ENCODE results near the gene HLA-DQA2. TPM values are rescaled to one million over a fixed set of nuclear protein-coding genes. Genes with fewer than 3 reads are reported as not detected.
"Not testable (repeated sequence)": the region's sequence is repeated elsewhere in the genome, so short reads cannot be mapped to it uniquely, and the experiment has no call there.

HLA-DQA2 gene
- total RNA-seq, 1 experiment from 2014 or later = not detected

- H3K27me3 ChIP-seq = no peaks in the 10 kb centered on the region
- no peaks in the 10 kb centered on the region for H3K4me1 ChIP-seq
- DNase-seq = no peak
- no peaks in the 10 kb centered on the region for H3K36me3 ChIP-seq
- no peaks in the 10 kb centered on the region for H3K9me3 ChIP-seq (replicated peaks)
- no peak overlapping the region for H3K27ac ChIP-seq
- no peak overlapping the region for H3K4me3 ChIP-seq
These were observed 18.5 kb downstream of the HLA-DQA2 start for GRCh38 chr6:32759669-32760068.

- Histone ChIP-seq H3K4me3 (no peak overlapping the region), H3K4me1 (no peaks in the 10 kb centered on the region), H3K27me3 (no peaks in the 10 kb centered on the region), H3K9me3 (replicated peaks) (no peaks in the 10 kb centered on the region), H3K27ac (no peak overlapping the region), H3K36me3 (no peaks in the 10 kb centered on the region)
- no peak for DNase-seq
These were observed 19.9 kb downstream of the HLA-DQA2 start for GRCh38 chr6:32761072-32761471.

GRCh38 chr6:32761548-32761947 is 20.4 kb downstream of the HLA-DQA2 start:
- Histone ChIP-seq H3K27me3 (no peaks in the 10 kb centered on the region), H3K4me1 (no peaks in the 10 kb centered on the region)
- no peak for DNase-seq

GRCh38 chr6:32763421-32763820 is 22.2 kb downstream of the HLA-DQA2 start, which contains the start of gene HLA-DQB2:
TSS of gene HLA-DQB2 (minus strand) at chr6:32763532. CDS start at chr6:32763470, 62 bp downstream.
- Histone ChIP-seq H3K27ac (no peak within 1 kb of the TSS), H3K4me3 (no peak within 1 kb of the TSS), H3K9me3 (replicated peaks) (no peaks in the 10 kb centered on the region), H3K27me3 (no peaks in the 10 kb centered on the region), H3K36me3 (no peaks in the 10 kb centered on the region), H3K4me1 (no peaks in the 10 kb centered on the region)
- peak in 1 of 2 experiments; percentile 15 for DNase-seq

More at GRCh38 chr6:32761548-32761947, 20.4 kb downstream of the HLA-DQA2 start:
- Histone ChIP-seq H3K27ac (no peak overlapping the region), H3K4me3 (no peak overlapping the region), H3K9me3 (replicated peaks) (no peaks in the 10 kb centered on the region), H3K36me3 (no peaks in the 10 kb centered on the region)

GRCh38 chr6:32764048-32764447 is 22.9 kb downstream of the HLA-DQA2 start:
- H3K27me3 ChIP-seq = peaks cover 3% of the 10 kb centered on the region; the same call in 1 of the 2 replicates
- DNase-seq = peak in 1 of 2 experiments; percentile 6
- no peak overlapping the region for H3K27ac ChIP-seq
- no peak overlapping the region for H3K4me3 ChIP-seq
- H3K36me3 ChIP-seq = no peaks in the 10 kb centered on the region
- H3K9me3 ChIP-seq (replicated peaks) = no peaks in the 10 kb centered on the region
- H3K4me1 ChIP-seq = no peaks in the 10 kb centered on the region

GRCh38 chr6:32772656-32773055 is 31.5 kb downstream of the HLA-DQA2 start:
- H3K27me3 ChIP-seq = peaks cover 16% of the 10 kb centered on the region; the same call in 1 of the 2 replicates
- DNase-seq = no peak
- no peak overlapping the region for H3K27ac ChIP-seq
- H3K9me3 ChIP-seq (replicated peaks) = no peaks in the 10 kb centered on the region
- no peaks in the 10 kb centered on the region for H3K36me3 ChIP-seq
- no peak overlapping the region for H3K4me3 ChIP-seq
- no peaks in the 10 kb centered on the region for H3K4me1 ChIP-seq

- peaks cover 12% of the 10 kb centered on the region; the same call in 1 of the 2 replicates for H3K27me3 ChIP-seq
- no peak overlapping the region for H3K4me3 ChIP-seq
- H3K27ac ChIP-seq = no peak overlapping the region
These were observed 33.2 kb downstream of the HLA-DQA2 start for GRCh38 chr6:32774426-32774825.

GRCh38 chr6:32775071-32775470 is 33.9 kb downstream of the HLA-DQA2 start:
- Histone ChIP-seq H3K27ac (no peak overlapping the region), H3K9me3 (replicated peaks) (no peaks in the 10 kb centered on the region), H3K4me3 (no peak overlapping the region), H3K4me1 (no peaks in the 10 kb centered on the region), H3K27me3 (peaks cover 12% of the 10 kb centered on the region; the same call in 1 of the 2 replicates), H3K36me3 (no peaks in the 10 kb centered on the region)
- DNase-seq = no peak

More at GRCh38 chr6:32774426-32774825, 33.2 kb downstream of the HLA-DQA2 start:
- Histone ChIP-seq H3K9me3 (replicated peaks) (no peaks in the 10 kb centered on the region), H3K36me3 (no peaks in the 10 kb centered on the region), H3K4me1 (no peaks in the 10 kb centered on the region)
- no peak for DNase-seq

- no peak for DNase-seq
- no peak overlapping the region for H3K27ac ChIP-seq
- no peaks in the 10 kb centered on the region for H3K4me1 ChIP-seq
- H3K4me3 ChIP-seq = no peak overlapping the region
- no peaks in the 10 kb centered on the region for H3K9me3 ChIP-seq (replicated peaks)
- H3K36me3 ChIP-seq = no peaks in the 10 kb centered on the region
- H3K27me3 ChIP-seq = peaks cover 10% of the 10 kb centered on the region; the same call in 1 of the 2 replicates
These were observed 37.8 kb downstream of the HLA-DQA2 start for GRCh38 chr6:32779036-32779435.

GRCh38 chr6:32782923-32783322 is 41.7 kb downstream of the HLA-DQA2 start:
- H3K9me3 ChIP-seq (replicated peaks); H3K4me3 ChIP-seq; H3K27ac ChIP-seq; DNase-seq; H3K4me1 ChIP-seq; H3K36me3 ChIP-seq; H3K27me3 ChIP-seq: not testable (repeated sequence)

GRCh38 chr6:32785781-32786533 is 44.8 kb downstream of the HLA-DQA2 start:
- Histone ChIP-seq H3K27me3 (no peaks in the 10 kb centered on the region), H3K27ac (no peak overlapping the region), H3K36me3 (no peaks in the 10 kb centered on the region), H3K4me3 (no peak overlapping the region), H3K9me3 (replicated peaks) (no peaks in the 10 kb centered on the region), H3K4me1 (no peaks in the 10 kb centered on the region)
- DNase-seq = peak; percentile 47 to 78

- H3K4me3 ChIP-seq = no peak overlapping the region
- H3K9me3 ChIP-seq (replicated peaks) = no peaks in the 10 kb centered on the region
- H3K4me1 ChIP-seq = no peaks in the 10 kb centered on the region
- H3K27me3 ChIP-seq = peaks cover 15% of the 10 kb centered on the region
- no peak overlapping the region for H3K27ac ChIP-seq
- peak in 1 of 2 experiments; percentile 28 for DNase-seq
- H3K36me3 ChIP-seq = no peaks in the 10 kb centered on the region
These were observed 49.1 kb downstream of the HLA-DQA2 start for GRCh38 chr6:32790306-32790705.

GRCh38 chr6:32792901-32793435 is 51.8 kb downstream of the HLA-DQA2 start:
- DNase-seq = no peak
- Histone ChIP-seq H3K27ac (no peak overlapping the region), H3K27me3 (peaks cover 15% of the 10 kb centered on the region)

GRCh38 chr6:32794510-32794909 is 53.3 kb downstream of the HLA-DQA2 start:
- DNase-seq = no peak
- Histone ChIP-seq H3K27ac (no peak overlapping the region), H3K36me3 (no peaks in the 10 kb centered on the region), H3K4me1 (no peaks in the 10 kb centered on the region), H3K4me3 (no peak overlapping the region), H3K9me3 (replicated peaks) (no peaks in the 10 kb centered on the region; the same call in 1 of the 2 replicates), H3K27me3 (peaks cover 15% of the 10 kb centered on the region)

More at GRCh38 chr6:32792901-32793435, 51.8 kb downstream of the HLA-DQA2 start:
- Histone ChIP-seq H3K4me3 (no peak overlapping the region), H3K36me3 (no peaks in the 10 kb centered on the region), H3K4me1 (no peaks in the 10 kb centered on the region), H3K9me3 (replicated peaks) (no peaks in the 10 kb centered on the region)

Measured in SJCRH30 (cell line).